ENCODE results near the gene TRIM52. TPM values are rescaled to one million over a fixed set of nuclear protein-coding genes. Genes with fewer than 3 reads are reported as not detected.
A peak's percentile ranks its signal among the peaks of the same experiment; 100 is the strongest.
"Not testable (repeated sequence)": the region's sequence is repeated elsewhere in the genome, so short reads cannot be mapped to it uniquely, and the experiment has no call there.

The TRIM52 gene
- total RNA-seq, 1 donor from 2014 or later = 10.4 TPM

DNA sequence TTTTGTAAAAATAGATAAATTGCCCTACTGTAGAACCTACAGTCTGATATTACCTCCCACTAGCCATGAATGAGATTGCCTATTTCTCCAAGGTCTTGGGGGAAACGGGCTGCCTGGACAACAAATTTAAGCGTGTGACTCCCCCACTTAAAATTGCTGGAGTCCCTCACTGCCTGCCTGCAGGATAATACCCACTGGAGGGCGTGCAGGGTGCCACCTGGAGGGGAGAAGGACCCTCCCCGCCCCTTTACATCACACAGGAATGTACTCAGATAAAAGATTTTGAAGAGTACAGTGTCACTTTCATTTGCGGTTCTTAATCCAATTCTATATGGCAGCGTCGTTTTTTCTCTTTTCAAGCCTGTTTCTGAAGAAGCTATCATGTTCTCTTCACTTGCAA is 49.7 kb downstream of the TRIM52 start:
- H3K27ac Mint-ChIP-seq (ENCODE audit: unreplicated experiment) = no peak overlapping the region
- no peak overlapping the region for H3K4me3 Mint-ChIP-seq (ENCODE audit: unreplicated experiment)
- TF ChIP-seq CTCF (IDR thresholded peaks at IDR 0.05; ENCODE audit: unreplicated experiment) = no peak
- H3K4me1 Mint-ChIP-seq (ENCODE audit: unreplicated experiment) = peaks cover 10% of the 10 kb centered on the region
- no peak for DNase-seq (ENCODE audit: low spot score)
- H3K9me3 Mint-ChIP-seq (ENCODE audit: unreplicated experiment) = no peaks in the 10 kb centered on the region
- peaks cover 15% of the 10 kb centered on the region for H3K36me3 Mint-ChIP-seq (ENCODE audit: low read depth, unreplicated experiment)
- H3K27me3 Mint-ChIP-seq (ENCODE audit: unreplicated experiment) = peaks cover 20% of the 10 kb centered on the region

DNA sequence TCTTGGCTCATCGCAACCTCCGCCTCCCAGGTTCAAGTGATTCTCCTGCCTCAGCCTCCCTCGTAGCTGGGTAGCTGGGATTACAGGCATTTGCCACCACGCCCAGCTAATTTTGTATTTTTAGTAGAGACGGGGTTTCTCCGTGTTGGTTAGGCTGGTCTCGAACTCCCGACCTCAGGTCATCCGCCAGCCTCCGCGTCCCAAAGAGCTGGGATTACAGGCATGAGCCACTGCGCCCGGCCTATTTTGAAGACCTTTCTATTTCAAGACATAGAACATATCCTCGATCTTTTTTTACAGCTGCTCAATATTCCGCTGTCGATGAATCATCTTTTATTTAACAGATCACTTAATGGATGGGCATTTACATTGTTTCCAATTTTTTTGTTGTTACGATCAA is 50.2 kb downstream of the TRIM52 start:
- Mint-ChIP-seq H3K4me1 (ENCODE audit: unreplicated experiment) (peaks cover 15% of the 10 kb centered on the region), H3K27me3 (ENCODE audit: unreplicated experiment) (peaks cover 23% of the 10 kb centered on the region), H3K36me3 (ENCODE audit: low read depth, unreplicated experiment) (peaks cover 19% of the 10 kb centered on the region)
- DNase-seq (ENCODE audit: low spot score); H3K9me3 Mint-ChIP-seq (ENCODE audit: unreplicated experiment); H3K4me3 Mint-ChIP-seq (ENCODE audit: unreplicated experiment); H3K27ac Mint-ChIP-seq (ENCODE audit: unreplicated experiment): not testable (repeated sequence)

- Mint-ChIP-seq H3K36me3 (ENCODE audit: low read depth, unreplicated experiment) (peaks cover 21% of the 10 kb centered on the region), H3K4me1 (ENCODE audit: unreplicated experiment) (peaks cover 18% of the 10 kb centered on the region), H3K27me3 (ENCODE audit: unreplicated experiment) (peaks cover 27% of the 10 kb centered on the region)
- DNase-seq (ENCODE audit: low spot score); H3K27ac Mint-ChIP-seq (ENCODE audit: unreplicated experiment); H3K9me3 Mint-ChIP-seq (ENCODE audit: unreplicated experiment); H3K4me3 Mint-ChIP-seq (ENCODE audit: unreplicated experiment): not testable (repeated sequence)
Observed at GRCh38 chr5:181210148-181210547, 50.8 kb downstream of the TRIM52 start.

DNA sequence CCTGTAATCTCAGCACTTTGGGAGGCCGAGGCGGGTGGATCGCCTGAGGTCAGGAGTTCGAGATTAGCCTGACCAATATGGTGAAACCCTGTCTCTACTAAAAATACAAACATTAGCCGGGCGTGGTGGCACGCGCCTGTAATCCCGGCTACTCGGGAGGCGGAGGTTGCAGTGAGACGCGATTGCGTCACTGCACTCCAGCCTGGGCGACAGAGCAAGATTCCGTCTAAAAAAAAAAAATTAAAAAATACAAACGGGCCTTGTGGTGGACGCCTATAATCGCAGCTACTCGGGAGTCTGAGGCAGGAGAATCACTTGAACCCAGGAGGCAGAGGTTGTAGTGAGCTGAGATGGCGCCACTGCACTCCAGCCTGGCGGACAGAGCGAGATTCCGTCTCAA is 51.9 kb downstream of the TRIM52 start:
- Mint-ChIP-seq H3K36me3 (ENCODE audit: low read depth, unreplicated experiment) (peaks cover 21% of the 10 kb centered on the region), H3K27me3 (ENCODE audit: unreplicated experiment) (peaks cover 27% of the 10 kb centered on the region), H3K4me1 (ENCODE audit: unreplicated experiment) (peaks cover 18% of the 10 kb centered on the region)
- not testable (repeated sequence) for DNase-seq (ENCODE audit: low spot score); H3K9me3 Mint-ChIP-seq (ENCODE audit: unreplicated experiment); H3K4me3 Mint-ChIP-seq (ENCODE audit: unreplicated experiment); H3K27ac Mint-ChIP-seq (ENCODE audit: unreplicated experiment)

- peaks cover 34% of the 10 kb centered on the region for H3K27me3 Mint-ChIP-seq (ENCODE audit: unreplicated experiment)
- no peak for TF ChIP-seq CTCF (IDR thresholded peaks at IDR 0.05; ENCODE audit: unreplicated experiment)
- H3K4me1 Mint-ChIP-seq (ENCODE audit: unreplicated experiment) = peaks cover 18% of the 10 kb centered on the region
- no peak for DNase-seq (ENCODE audit: low spot score)
- H3K9me3 Mint-ChIP-seq (ENCODE audit: unreplicated experiment) = no peaks in the 10 kb centered on the region
- no peak overlapping the region for H3K27ac Mint-ChIP-seq (ENCODE audit: unreplicated experiment)
- H3K36me3 Mint-ChIP-seq (ENCODE audit: low read depth, unreplicated experiment) = peaks cover 21% of the 10 kb centered on the region
- H3K4me3 Mint-ChIP-seq (ENCODE audit: unreplicated experiment) = peak overlapping the region; percentile 97
Observed at GRCh38 chr5:181207960-181208253, 53.0 kb downstream of the TRIM52 start.

GRCh38 chr5:181207214-181207959 is 53.6 kb downstream of the TRIM52 start:
- peak; percentile 73 for DNase-seq (ENCODE audit: low spot score)
- no peak for TF ChIP-seq CTCF (IDR thresholded peaks at IDR 0.05; ENCODE audit: unreplicated experiment)
- H3K36me3 Mint-ChIP-seq (ENCODE audit: low read depth, unreplicated experiment) = peaks cover 21% of the 10 kb centered on the region
- no peaks in the 10 kb centered on the region for H3K9me3 Mint-ChIP-seq (ENCODE audit: unreplicated experiment)
- peaks cover 34% of the 10 kb centered on the region for H3K27me3 Mint-ChIP-seq (ENCODE audit: unreplicated experiment)
- peak overlapping the region; percentile 93 for H3K27ac Mint-ChIP-seq (ENCODE audit: unreplicated experiment)
- H3K4me1 Mint-ChIP-seq (ENCODE audit: unreplicated experiment) = peaks cover 18% of the 10 kb centered on the region
- peak overlapping the region; percentile 97 for H3K4me3 Mint-ChIP-seq (ENCODE audit: unreplicated experiment)

All from endothelial cell (in vitro differentiated cells).